Measurements from ENCODE around the gene CDKN2B-AS1.

DNA sequence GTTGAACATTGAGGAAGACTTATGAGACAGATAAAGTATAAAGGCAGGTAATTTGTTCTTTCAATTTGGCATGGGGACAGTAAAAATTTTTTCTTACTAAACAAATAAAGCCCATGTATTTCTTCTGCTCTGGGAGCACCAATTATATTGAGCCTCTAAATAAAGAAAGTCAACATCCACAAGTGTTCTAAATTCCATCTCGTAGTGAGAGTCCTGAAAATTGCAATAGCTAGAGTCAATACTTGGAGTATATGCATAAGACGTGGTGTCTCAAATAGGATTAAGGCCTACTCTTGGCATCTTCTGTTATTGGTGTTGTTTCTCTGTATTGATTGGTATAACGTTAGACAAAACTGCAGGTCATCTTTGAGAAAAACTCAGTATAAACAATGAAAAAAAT is 135.0 kb downstream of the CDKN2B-AS1 start:
- TF ChIP-seq, protein P1, sequence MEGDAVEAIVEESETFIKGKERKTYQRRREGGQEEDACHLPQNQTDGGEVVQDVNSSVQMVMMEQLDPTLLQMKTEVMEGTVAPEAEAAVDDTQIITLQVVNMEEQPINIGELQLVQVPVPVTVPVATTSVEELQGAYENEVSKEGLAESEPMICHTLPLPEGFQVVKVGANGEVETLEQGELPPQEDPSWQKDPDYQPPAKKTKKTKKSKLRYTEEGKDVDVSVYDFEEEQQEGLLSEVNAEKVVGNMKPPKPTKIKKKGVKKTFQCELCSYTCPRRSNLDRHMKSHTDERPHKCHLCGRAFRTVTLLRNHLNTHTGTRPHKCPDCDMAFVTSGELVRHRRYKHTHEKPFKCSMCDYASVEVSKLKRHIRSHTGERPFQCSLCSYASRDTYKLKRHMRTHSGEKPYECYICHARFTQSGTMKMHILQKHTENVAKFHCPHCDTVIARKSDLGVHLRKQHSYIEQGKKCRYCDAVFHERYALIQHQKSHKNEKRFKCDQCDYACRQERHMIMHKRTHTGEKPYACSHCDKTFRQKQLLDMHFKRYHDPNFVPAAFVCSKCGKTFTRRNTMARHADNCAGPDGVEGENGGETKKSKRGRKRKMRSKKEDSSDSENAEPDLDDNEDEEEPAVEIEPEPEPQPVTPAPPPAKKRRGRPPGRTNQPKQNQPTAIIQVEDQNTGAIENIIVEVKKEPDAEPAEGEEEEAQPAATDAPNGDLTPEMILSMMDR (IDR thresholded peaks at IDR 0.05; ENCODE audit: poor library complexity, severe bottlenecking) = no peak
- TF ChIP-seq, protein P2, sequence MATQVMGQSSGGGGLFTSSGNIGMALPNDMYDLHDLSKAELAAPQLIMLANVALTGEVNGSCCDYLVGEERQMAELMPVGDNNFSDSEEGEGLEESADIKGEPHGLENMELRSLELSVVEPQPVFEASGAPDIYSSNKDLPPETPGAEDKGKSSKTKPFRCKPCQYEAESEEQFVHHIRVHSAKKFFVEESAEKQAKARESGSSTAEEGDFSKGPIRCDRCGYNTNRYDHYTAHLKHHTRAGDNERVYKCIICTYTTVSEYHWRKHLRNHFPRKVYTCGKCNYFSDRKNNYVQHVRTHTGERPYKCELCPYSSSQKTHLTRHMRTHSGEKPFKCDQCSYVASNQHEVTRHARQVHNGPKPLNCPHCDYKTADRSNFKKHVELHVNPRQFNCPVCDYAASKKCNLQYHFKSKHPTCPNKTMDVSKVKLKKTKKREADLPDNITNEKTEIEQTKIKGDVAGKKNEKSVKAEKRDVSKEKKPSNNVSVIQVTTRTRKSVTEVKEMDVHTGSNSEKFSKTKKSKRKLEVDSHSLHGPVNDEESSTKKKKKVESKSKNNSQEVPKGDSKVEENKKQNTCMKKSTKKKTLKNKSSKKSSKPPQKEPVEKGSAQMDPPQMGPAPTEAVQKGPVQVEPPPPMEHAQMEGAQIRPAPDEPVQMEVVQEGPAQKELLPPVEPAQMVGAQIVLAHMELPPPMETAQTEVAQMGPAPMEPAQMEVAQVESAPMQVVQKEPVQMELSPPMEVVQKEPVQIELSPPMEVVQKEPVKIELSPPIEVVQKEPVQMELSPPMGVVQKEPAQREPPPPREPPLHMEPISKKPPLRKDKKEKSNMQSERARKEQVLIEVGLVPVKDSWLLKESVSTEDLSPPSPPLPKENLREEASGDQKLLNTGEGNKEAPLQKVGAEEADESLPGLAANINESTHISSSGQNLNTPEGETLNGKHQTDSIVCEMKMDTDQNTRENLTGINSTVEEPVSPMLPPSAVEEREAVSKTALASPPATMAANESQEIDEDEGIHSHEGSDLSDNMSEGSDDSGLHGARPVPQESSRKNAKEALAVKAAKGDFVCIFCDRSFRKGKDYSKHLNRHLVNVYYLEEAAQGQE (IDR thresholded peaks at IDR 0.05; ENCODE audit: borderline replicate concordance) = no peak
- TF ChIP-seq TAF1 (IDR thresholded peaks at IDR 0.05; ENCODE audit: low read depth) = no peak
- TF ChIP-seq EZH2 (IDR thresholded peaks at IDR 0.05; ENCODE audit: borderline replicate concordance, insufficient read depth, low read length, poor library complexity, severe bottlenecking) = no peak
- no peak for TF ChIP-seq RAD21 (conservative IDR thresholded peaks at IDR 0.05)
- no peak for TF ChIP-seq SMC3 (conservative IDR thresholded peaks at IDR 0.05; ENCODE audit: poor library complexity)
- TF ChIP-seq POLR2AphosphoS5 (IDR thresholded peaks at IDR 0.05) = no peak

Measured in neural cell (in vitro differentiated cells).